ENCODE data around the gene VRK1. TPM values are rescaled to one million over a fixed set of nuclear protein-coding genes. Genes with fewer than 3 reads are reported as not detected.
A peak's percentile ranks its signal among the peaks of the same experiment; 100 is the strongest.

VRK1 gene
- polyA plus RNA-seq, 1 experiment: 3.7 TPM

GRCh38 chr14:96808619-96809406 lies 11.6 kb downstream of the VRK1 start:
- POLR2A ChIA-PET: no interaction called here
- CTCF ChIA-PET: interaction anchor here (1.2 kb wide), 1 partner anchor 24 kb away, joined by 4 read pairs; no protein-coding TSS in a partner anchor
- Histone ChIP-seq H3K4me3 (ENCODE audit: low read depth, low read length) (no peak overlapping the region), H3K27me3 (ENCODE audit: control insufficient read depth, insufficient read depth, low read length) (no peaks in the 10 kb centered on the region), H3K36me3 (ENCODE audit: control insufficient read depth, insufficient read depth, low read length) (no peaks in the 10 kb centered on the region)
- no peak for TF ChIP-seq CTCF (IDR thresholded peaks at IDR 0.05; ENCODE audit: insufficient read depth, low read depth, low read length)
- DNase-seq (ENCODE audit: low read depth): no peak

- TF ChIP-seq CTCF (IDR thresholded peaks at IDR 0.05; ENCODE audit: insufficient read depth, low read depth, low read length): no peak
- peak; percentile 59 for DNase-seq (ENCODE audit: low read depth)
- POLR2A ChIA-PET: interaction anchor here (0.6 kb wide), 1 partner anchor 41 kb away, joined by 3 read pairs; no protein-coding TSS in a partner anchor
- H3K4me3 ChIP-seq (ENCODE audit: low read depth, low read length): no peak overlapping the region
- CTCF ChIA-PET: interaction anchor here (1.9 kb wide), 1 partner anchor 19 kb away, joined by 4 read pairs; no protein-coding TSS in a partner anchor
- H3K27me3 ChIP-seq (ENCODE audit: control insufficient read depth, insufficient read depth, low read length): no peaks in the 10 kb centered on the region
- H3K36me3 ChIP-seq (ENCODE audit: control insufficient read depth, insufficient read depth, low read length): no peaks in the 10 kb centered on the region
Measured at GRCh38 chr14:96811265-96811664, 14.1 kb downstream of the VRK1 start.

- no peak for TF ChIP-seq CTCF (IDR thresholded peaks at IDR 0.05; ENCODE audit: insufficient read depth, low read depth, low read length)
- Histone ChIP-seq H3K27me3 (ENCODE audit: control insufficient read depth, insufficient read depth, low read length) (no peaks in the 10 kb centered on the region), H3K4me3 (ENCODE audit: low read depth, low read length) (no peak overlapping the region), H3K36me3 (ENCODE audit: control insufficient read depth, insufficient read depth, low read length) (no peaks in the 10 kb centered on the region)
- no peak for DNase-seq (ENCODE audit: low read depth)
- ChIA-PET CTCF (no interaction called here), POLR2A (no interaction called here)
Measured at GRCh38 chr14:96811985-96812667, 14.9 kb downstream of the VRK1 start.

GRCh38 chr14:96816281-96816680 lies 19.1 kb downstream of the VRK1 start:
- Histone ChIP-seq H3K36me3 (ENCODE audit: control insufficient read depth, insufficient read depth, low read length) (no peaks in the 10 kb centered on the region), H3K4me3 (ENCODE audit: low read depth, low read length) (no peak overlapping the region), H3K27me3 (ENCODE audit: control insufficient read depth, insufficient read depth, low read length) (no peaks in the 10 kb centered on the region)
- POLR2A ChIA-PET: no interaction called here
- CTCF ChIA-PET: interaction anchor here (0.6 kb wide), 1 partner anchor 278 kb away, joined by 5 read pairs; no protein-coding TSS in a partner anchor
- TF ChIP-seq CTCF (IDR thresholded peaks at IDR 0.05; ENCODE audit: insufficient read depth, low read depth, low read length): no peak
- DNase-seq (ENCODE audit: low read depth): no peak

Measured in BJ (cell line).